ENCODE data around the gene ACBD6.

DNA sequence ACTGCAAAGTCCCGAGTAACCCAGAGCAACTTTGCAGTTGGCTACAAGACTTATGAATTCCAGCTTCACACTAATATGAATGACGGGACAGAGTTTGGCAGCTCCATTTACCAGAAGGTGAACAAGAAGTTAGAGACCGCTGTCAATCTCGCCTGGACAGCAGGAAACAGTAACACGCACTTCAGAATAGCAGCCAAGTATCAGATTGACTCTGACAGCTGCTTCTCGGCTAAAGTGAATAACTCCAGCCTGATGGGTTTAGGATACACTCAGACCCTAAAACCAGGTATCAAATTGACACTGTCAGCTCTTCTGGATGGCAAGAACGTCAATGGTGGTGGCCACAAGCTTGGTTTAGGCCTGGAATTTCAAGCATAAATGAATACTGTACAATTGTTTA is 66.8 kb downstream of the ACBD6 start:
- TF ChIP-seq, protein P1, sequence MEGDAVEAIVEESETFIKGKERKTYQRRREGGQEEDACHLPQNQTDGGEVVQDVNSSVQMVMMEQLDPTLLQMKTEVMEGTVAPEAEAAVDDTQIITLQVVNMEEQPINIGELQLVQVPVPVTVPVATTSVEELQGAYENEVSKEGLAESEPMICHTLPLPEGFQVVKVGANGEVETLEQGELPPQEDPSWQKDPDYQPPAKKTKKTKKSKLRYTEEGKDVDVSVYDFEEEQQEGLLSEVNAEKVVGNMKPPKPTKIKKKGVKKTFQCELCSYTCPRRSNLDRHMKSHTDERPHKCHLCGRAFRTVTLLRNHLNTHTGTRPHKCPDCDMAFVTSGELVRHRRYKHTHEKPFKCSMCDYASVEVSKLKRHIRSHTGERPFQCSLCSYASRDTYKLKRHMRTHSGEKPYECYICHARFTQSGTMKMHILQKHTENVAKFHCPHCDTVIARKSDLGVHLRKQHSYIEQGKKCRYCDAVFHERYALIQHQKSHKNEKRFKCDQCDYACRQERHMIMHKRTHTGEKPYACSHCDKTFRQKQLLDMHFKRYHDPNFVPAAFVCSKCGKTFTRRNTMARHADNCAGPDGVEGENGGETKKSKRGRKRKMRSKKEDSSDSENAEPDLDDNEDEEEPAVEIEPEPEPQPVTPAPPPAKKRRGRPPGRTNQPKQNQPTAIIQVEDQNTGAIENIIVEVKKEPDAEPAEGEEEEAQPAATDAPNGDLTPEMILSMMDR (conservative IDR thresholded peaks at IDR 0.05; ENCODE audit: low read depth, low read length): no peak
- TF ChIP-seq EZH2 (IDR thresholded peaks at IDR 0.05; ENCODE audit: borderline replicate concordance, low read depth, low read length, poor library complexity, severe bottlenecking): no peak
